HepG2 (cell line): ENCODE data around the gene P2RX5. TPM values are rescaled to one million over a fixed set of nuclear protein-coding genes. Genes with fewer than 3 reads are reported as not detected.

Experiments
- ELF3 ChIP-seq: IDR thresholded peaks from 2 replicates; pipeline ENCODE4 v1.6.1; 2016; ENCODE audit warnings: missing genetic modification reagents, missing compliant biosample characterization
- MED1 ChIP-seq: sonication (generic); formaldehyde crosslinking; IDR thresholded peaks from 2 replicates; pipeline ENCODE4 v1.4.0; 2020; ENCODE audit warnings: missing genetic modification reagents
- MED8 ChIP-seq: sonication (generic); formaldehyde crosslinking; IDR thresholded peaks from 2 replicates; pipeline ENCODE4 v1.8.1; 2023; ENCODE audit warnings: mild to moderate bottlenecking, missing genetic modification reagents; ENCODE audit not compliant: insufficient replicate concordance
- NR1H2 ChIP-seq: sonication (generic); formaldehyde crosslinking; IDR thresholded peaks from 2 replicates; pipeline ENCODE4 v1.8.1; 2022; ENCODE audit warnings: low read depth, missing genetic modification reagents, borderline replicate concordance
- SMYD3 ChIP-seq: sonication (generic); formaldehyde crosslinking; IDR thresholded peaks from 2 replicates; pipeline ENCODE4 v1.8.1; 2023; ENCODE audit warnings: mild to moderate bottlenecking, missing genetic modification reagents
- ZBTB3 ChIP-seq: sonication (generic); formaldehyde crosslinking; IDR thresholded peaks from 2 replicates; pipeline ENCODE4 v1.4.0; 2020; ENCODE audit warnings: low read depth, mild to moderate bottlenecking, moderate library complexity, missing genetic modification reagents, borderline replicate concordance
- ZBTB44 ChIP-seq: sonication (generic); formaldehyde crosslinking; IDR thresholded peaks from 2 replicates; pipeline ENCODE4 v1.4.0; 2020; ENCODE audit warnings: missing genetic modification reagents
- ZC3H13 ChIP-seq: sonication (generic); formaldehyde crosslinking; IDR thresholded peaks from 2 replicates; pipeline ENCODE4 v1.8.1; 2023; ENCODE audit warnings: mild to moderate bottlenecking, missing genetic modification reagents, moderate library complexity
- ZNF329 ChIP-seq: sonication (generic); formaldehyde crosslinking; IDR thresholded peaks from 2 replicates; pipeline ENCODE4 v1.9.0; 2021; ENCODE audit warnings: low read depth, mild to moderate bottlenecking, missing genetic modification reagents
- ZNF784 ChIP-seq: sonication (generic); formaldehyde crosslinking; IDR thresholded peaks from 2 replicates; pipeline ENCODE4 v1.5.1; 2020; ENCODE audit warnings: missing genetic modification reagents, mild to moderate bottlenecking, borderline replicate concordance
- polyA plus RNA-seq, 8 experiments: library from polyadenylated mRNA; depleted of rRNA in 3 of 8; stranded (reverse) in 7 of 8; unstranded in 1 of 8; fragments of >200 nt; fragmentation: Illumina TruSeq in 4 of 8; extraction: Trizol in 4 of 8; gene quantifications; 2 replicates each; pipeline versions ENCODE4 v1.2.1 to v1.2.3, GENCODE V29; 2011 to 2016; ENCODE audit warnings: low read depth in 4 of 8, missing spikeins in 1 of 8, mixed read lengths in 1 of 8; ENCODE audit not compliant: insufficient read depth in 1 of 8
- total RNA-seq, 5 experiments: library from RNA; depleted of rRNA; stranded (reverse); fragments of >200 nt; fragmentation: Illumina TruSeq; extraction: Trizol; gene quantifications; 2 replicates each; pipeline ENCODE4 v1.2.3, GENCODE V29; 2016; ENCODE audit warnings: low read depth in 1 of 5
- TF ChIP-seq, protein P1 (sequence below): sonication (generic); formaldehyde crosslinking; conservative IDR thresholded peaks from 2 replicates; pipeline ENCODE4 v1.8.1; 2023; ENCODE audit warnings: missing genetic modification reagents
- TF ChIP-seq, protein P2 (sequence below): sonication (generic); formaldehyde crosslinking; IDR thresholded peaks from 2 replicates; pipeline ENCODE4 v1.4.0; 2020; ENCODE audit warnings: mild to moderate bottlenecking, missing genetic modification reagents
- TF ChIP-seq, protein P3 (sequence below): sonication (generic); formaldehyde crosslinking; IDR thresholded peaks from 2 replicates; pipeline ENCODE4 v1.4.0; 2020; ENCODE audit warnings: mild to moderate bottlenecking, missing genetic modification reagents
- TF ChIP-seq, protein P4 (sequence below): IDR thresholded peaks from 2 replicates; pipeline ENCODE4 v1.6.1; 2016; ENCODE audit warnings: low read depth, missing genetic modification reagents, missing compliant biosample characterization

Gene P2RX5
- total and polyA plus RNA-seq, 2 of the 13 experiments (the other 11 are each of a cell fraction or from before 2014, with no cell fraction given), result 0.95 to 1.7 TPM

DNA sequence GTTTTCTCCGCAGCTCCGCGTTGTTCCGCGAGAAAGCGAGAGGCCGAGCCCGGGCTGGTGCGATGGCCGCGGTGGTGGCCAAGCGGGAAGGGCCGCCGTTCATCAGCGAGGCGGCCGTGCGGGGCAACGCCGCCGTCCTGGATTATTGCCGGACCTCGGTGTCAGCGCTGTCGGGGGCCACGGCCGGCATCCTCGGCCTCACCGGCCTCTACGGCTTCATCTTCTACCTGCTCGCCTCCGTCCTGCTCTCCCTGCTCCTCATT, 26.9 kb downstream of the P2RX5 start (continued):
- TF ChIP-seq, protein P1, sequence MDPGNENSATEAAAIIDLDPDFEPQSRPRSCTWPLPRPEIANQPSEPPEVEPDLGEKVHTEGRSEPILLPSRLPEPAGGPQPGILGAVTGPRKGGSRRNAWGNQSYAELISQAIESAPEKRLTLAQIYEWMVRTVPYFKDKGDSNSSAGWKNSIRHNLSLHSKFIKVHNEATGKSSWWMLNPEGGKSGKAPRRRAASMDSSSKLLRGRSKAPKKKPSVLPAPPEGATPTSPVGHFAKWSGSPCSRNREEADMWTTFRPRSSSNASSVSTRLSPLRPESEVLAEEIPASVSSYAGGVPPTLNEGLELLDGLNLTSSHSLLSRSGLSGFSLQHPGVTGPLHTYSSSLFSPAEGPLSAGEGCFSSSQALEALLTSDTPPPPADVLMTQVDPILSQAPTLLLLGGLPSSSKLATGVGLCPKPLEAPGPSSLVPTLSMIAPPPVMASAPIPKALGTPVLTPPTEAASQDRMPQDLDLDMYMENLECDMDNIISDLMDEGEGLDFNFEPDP (CRISPR knock-in tag), result no peak
- TF ChIP-seq, protein P2, sequence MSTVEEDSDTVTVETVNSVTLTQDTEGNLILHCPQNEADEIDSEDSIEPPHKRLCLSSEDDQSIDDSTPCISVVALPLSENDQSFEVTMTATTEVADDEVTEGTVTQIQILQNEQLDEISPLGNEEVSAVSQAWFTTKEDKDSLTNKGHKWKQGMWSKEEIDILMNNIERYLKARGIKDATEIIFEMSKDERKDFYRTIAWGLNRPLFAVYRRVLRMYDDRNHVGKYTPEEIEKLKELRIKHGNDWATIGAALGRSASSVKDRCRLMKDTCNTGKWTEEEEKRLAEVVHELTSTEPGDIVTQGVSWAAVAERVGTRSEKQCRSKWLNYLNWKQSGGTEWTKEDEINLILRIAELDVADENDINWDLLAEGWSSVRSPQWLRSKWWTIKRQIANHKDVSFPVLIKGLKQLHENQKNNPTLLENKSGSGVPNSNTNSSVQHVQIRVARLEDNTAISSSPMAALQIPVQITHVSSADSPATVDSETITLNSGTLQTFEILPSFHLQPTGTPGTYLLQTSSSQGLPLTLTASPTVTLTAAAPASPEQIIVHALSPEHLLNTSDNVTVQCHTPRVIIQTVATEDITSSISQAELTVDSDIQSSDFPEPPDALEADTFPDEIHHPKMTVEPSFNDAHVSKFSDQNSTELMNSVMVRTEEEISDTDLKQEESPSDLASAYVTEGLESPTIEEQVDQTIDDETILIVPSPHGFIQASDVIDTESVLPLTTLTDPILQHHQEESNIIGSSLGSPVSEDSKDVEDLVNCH, result no peak
- TF ChIP-seq ZC3H13 (CRISPR knock-in tag), result no peak
- TF ChIP-seq ZBTB44, result 0 out of 2 replicates have a peak, but pooled peaks have one; percentile 11
- TF ChIP-seq ZNF329 (CRISPR knock-in tag), result 0 out of 2 replicates have a peak, but pooled peaks have one; percentile 1
- no peak for TF ChIP-seq MED8 (CRISPR knock-in tag)
- TF ChIP-seq, protein P3, sequence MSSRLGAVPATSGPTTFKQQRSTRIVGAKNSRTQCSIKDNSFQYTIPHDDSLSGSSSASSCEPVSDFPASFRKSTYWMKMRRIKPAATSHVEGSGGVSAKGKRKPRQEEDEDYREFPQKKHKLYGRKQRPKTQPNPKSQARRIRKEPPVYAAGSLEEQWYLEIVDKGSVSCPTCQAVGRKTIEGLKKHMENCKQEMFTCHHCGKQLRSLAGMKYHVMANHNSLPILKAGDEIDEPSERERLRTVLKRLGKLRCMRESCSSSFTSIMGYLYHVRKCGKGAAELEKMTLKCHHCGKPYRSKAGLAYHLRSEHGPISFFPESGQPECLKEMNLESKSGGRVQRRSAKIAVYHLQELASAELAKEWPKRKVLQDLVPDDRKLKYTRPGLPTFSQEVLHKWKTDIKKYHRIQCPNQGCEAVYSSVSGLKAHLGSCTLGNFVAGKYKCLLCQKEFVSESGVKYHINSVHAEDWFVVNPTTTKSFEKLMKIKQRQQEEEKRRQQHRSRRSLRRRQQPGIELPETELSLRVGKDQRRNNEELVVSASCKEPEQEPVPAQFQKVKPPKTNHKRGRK (CRISPR knock-in tag), result no peak
- no peak for TF ChIP-seq MED1
- TF ChIP-seq NR1H2 (CRISPR knock-in tag), result no peak
- TF ChIP-seq SMYD3 (CRISPR knock-in tag), result no peak
- no peak for TF ChIP-seq ZBTB3 (CRISPR knock-in tag)
- TF ChIP-seq ZNF784 (CRISPR knock-in tag), result peak; percentile 42; the same call in 1 of the 2 replicates
- TF ChIP-seq, protein P4, sequence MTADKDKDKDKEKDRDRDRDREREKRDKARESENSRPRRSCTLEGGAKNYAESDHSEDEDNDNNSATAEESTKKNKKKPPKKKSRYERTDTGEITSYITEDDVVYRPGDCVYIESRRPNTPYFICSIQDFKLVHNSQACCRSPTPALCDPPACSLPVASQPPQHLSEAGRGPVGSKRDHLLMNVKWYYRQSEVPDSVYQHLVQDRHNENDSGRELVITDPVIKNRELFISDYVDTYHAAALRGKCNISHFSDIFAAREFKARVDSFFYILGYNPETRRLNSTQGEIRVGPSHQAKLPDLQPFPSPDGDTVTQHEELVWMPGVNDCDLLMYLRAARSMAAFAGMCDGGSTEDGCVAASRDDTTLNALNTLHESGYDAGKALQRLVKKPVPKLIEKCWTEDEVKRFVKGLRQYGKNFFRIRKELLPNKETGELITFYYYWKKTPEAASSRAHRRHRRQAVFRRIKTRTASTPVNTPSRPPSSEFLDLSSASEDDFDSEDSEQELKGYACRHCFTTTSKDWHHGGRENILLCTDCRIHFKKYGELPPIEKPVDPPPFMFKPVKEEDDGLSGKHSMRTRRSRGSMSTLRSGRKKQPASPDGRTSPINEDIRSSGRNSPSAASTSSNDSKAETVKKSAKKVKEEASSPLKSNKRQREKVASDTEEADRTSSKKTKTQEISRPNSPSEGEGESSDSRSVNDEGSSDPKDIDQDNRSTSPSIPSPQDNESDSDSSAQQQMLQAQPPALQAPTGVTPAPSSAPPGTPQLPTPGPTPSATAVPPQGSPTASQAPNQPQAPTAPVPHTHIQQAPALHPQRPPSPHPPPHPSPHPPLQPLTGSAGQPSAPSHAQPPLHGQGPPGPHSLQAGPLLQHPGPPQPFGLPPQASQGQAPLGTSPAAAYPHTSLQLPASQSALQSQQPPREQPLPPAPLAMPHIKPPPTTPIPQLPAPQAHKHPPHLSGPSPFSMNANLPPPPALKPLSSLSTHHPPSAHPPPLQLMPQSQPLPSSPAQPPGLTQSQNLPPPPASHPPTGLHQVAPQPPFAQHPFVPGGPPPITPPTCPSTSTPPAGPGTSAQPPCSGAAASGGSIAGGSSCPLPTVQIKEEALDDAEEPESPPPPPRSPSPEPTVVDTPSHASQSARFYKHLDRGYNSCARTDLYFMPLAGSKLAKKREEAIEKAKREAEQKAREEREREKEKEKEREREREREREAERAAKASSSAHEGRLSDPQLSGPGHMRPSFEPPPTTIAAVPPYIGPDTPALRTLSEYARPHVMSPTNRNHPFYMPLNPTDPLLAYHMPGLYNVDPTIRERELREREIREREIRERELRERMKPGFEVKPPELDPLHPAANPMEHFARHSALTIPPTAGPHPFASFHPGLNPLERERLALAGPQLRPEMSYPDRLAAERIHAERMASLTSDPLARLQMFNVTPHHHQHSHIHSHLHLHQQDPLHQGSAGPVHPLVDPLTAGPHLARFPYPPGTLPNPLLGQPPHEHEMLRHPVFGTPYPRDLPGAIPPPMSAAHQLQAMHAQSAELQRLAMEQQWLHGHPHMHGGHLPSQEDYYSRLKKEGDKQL (CRISPR knock-in tag), result no peak
- no peak for TF ChIP-seq ELF3 (CRISPR knock-in tag)
